Ascending aorta (tissue), 2 donors: ENCODE results near the gene SLC19A1. TPM values are rescaled to one million over a fixed set of nuclear protein-coding genes. Genes with fewer than 3 reads are reported as not detected.

Source experiments
- DNase-seq, 2 donors: peaks; one replicate each; pipeline ENCODE4 v3.0.0-alpha.2; 2019; ENCODE audit warnings: low spot score in 2 of 2
- H3K27ac ChIP-seq, 2 donors: fragments of 200-600 bp; sonication (generic); one replicate each; pipeline ENCODE4 v1.5.1; 2016 to 2017; ENCODE audit warnings: mild to moderate bottlenecking in 1 of 2
- H3K27me3 ChIP-seq: fragments of 200-600 bp; sonication (generic); one replicate; pipeline ENCODE4 v1.5.1; 2017
- H3K36me3 ChIP-seq, 2 donors: fragments of 200-600 bp; sonication (generic); one replicate each; pipeline ENCODE4 v1.5.1; 2016
- H3K4me1 ChIP-seq, 2 donors: fragments of 200-600 bp; sonication (generic); one replicate each; pipeline ENCODE4 v1.5.1; 2016 to 2017; ENCODE audit warnings: mild to moderate bottlenecking in 1 of 2
- H3K4me3 ChIP-seq, 2 donors: fragments of 200-600 bp; sonication (generic); one replicate each; pipeline ENCODE4 v1.5.1; 2016 to 2017; ENCODE audit warnings: mild to moderate bottlenecking in 1 of 2
- H3K9me3 ChIP-seq, 2 donors: fragments of 200-600 bp; sonication (generic); one replicate each; pipeline ENCODE4 v1.5.1; 2016
- intact Hi-C: fragments of 100-400 bp; cut with DNase I; formaldehyde crosslinking; loops from one replicate; pipeline ENCODE4 v1.15.1; 2023
- total RNA-seq: library from RNA; depleted of rRNA; stranded (reverse); fragments of >200 nt; gene quantifications from one replicate; pipeline ENCODE4 v1.1.0, GENCODE V29; 2016
- TF ChIP-seq, protein P1 (sequence below), 3 experiments: fragments of 200-600 bp in 2 of 3; fragments of 450-650 bp in 1 of 3; sonication (generic) in 2 of 3; IDR thresholded peaks; one replicate each; pipeline ENCODE4 v1.5.1; 2016 to 2019; ENCODE audit warnings: antibody characterized with exemption in 3 of 3, mild to moderate bottlenecking in 1 of 3, moderate library complexity in 1 of 3

Gene SLC19A1
- total RNA-seq, 1 donor from 2014 or later, result 8.4 TPM

DNA sequence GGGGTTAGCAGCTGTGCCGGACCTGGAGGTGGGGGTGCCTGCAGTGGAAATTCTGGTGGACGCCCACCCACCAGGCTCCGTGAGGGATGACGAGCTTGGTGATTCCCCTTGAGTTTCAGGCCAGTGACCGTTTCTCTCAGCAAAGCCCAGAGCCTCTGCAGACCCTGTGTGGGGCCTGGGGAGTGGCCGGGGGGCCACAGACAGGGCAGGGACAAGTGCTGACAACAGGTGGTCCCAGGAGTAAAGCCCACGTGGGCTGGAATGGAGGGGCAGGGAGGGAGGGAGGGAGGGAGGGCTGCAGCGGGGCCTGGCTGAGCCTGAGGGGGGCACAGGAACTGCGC lies 84.4 kb downstream of the SLC19A1 start:
- no peak for DNase-seq
- Histone ChIP-seq H3K4me1 (peaks cover 5 to 51% of the 10 kb centered on the region in 2 donors), H3K4me3 (peak overlapping the region in 1 of 2 donors; percentile 29)

DNA sequence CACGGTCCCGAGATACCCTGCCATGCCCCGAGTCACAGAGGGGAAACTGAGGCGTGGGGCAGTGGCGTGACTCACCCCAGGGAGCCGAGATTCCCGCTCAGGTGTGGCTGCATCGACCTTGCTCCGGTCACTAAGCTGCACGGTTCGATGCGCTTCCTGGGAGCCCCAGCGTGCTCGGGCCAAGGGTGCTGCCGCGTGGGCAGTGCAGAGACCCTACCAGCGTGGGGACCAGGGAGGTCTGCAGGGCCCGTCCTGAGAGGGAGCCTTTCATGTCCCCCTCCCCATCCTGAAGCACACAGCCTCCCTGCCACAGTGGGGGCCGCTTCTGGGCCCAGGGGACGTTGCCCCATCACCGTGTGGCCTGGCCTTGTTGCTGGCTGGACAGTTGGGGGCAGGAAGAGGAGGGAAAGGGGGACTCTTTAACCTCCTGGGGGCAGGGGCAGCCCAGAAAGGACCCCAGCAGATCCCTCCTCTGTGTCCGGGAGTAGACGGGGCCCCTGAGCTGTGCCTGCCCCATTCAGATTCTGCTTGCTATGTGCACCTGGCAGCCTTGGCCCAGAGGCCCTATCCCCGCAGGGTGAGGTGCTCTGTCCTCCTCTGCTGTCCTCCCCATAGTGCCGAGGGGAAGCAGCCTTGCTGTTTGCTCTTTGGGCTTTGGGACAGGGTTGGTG lies 84.9 kb downstream of the SLC19A1 start:
- Histone ChIP-seq H3K4me1 (peaks cover 5 to 51% of the 10 kb centered on the region in 2 donors), H3K27ac (peak overlapping the region; percentile 26 to 42), H3K9me3 (peaks cover 0 to 12% of the 10 kb centered on the region in 2 donors), H3K4me3 (peak overlapping the region in 1 of 2 donors; percentile 29), H3K36me3 (peaks cover 0 to 3% of the 10 kb centered on the region in 2 donors), H3K27me3 (no peaks in the 10 kb centered on the region)
- TF ChIP-seq, protein P1, sequence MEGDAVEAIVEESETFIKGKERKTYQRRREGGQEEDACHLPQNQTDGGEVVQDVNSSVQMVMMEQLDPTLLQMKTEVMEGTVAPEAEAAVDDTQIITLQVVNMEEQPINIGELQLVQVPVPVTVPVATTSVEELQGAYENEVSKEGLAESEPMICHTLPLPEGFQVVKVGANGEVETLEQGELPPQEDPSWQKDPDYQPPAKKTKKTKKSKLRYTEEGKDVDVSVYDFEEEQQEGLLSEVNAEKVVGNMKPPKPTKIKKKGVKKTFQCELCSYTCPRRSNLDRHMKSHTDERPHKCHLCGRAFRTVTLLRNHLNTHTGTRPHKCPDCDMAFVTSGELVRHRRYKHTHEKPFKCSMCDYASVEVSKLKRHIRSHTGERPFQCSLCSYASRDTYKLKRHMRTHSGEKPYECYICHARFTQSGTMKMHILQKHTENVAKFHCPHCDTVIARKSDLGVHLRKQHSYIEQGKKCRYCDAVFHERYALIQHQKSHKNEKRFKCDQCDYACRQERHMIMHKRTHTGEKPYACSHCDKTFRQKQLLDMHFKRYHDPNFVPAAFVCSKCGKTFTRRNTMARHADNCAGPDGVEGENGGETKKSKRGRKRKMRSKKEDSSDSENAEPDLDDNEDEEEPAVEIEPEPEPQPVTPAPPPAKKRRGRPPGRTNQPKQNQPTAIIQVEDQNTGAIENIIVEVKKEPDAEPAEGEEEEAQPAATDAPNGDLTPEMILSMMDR (IDR thresholded peaks at IDR 0.05), result no peak
- no peak for DNase-seq
- intact Hi-C loops, result no loop called here

More for the DNA sequence above, 84.4 kb downstream of the SLC19A1 start:
- Histone ChIP-seq H3K27me3 (no peaks in the 10 kb centered on the region), H3K27ac (peak overlapping the region; percentile 26 to 42), H3K9me3 (peaks cover 0 to 12% of the 10 kb centered on the region in 2 donors), H3K36me3 (peaks cover 0 to 3% of the 10 kb centered on the region in 2 donors)
- intact Hi-C loops, result no loop called here
- TF ChIP-seq, protein P1 (IDR thresholded peaks at IDR 0.05), result no peak

DNA sequence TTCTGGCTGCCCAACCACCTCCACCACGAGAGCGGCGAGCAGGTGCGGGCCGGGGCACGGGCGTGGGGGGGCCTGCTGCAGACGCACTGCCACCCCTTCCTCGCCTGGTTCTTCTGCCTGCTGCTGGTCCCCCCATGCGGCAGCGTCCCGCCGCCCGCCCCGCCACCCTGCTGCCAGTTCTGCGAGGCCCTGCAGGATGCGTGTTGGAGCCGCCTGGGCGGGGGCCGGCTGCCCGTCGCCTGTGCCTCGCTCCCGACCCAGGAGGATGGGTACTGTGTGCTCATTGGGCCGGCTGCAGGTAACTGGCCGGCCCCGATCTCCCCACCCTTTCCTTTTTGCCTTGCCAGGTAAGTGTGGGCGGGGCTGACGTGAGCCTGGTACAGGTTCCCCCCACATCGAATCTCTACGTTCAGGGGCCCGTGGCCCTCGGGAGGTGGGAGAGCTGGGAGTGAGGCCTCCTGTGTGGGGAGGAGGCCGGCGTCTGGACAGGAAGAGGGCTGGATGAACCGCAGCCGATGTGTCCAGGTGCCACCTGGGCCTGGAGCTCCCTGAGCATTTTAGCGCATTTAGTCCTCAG lies 85.6 kb downstream of the SLC19A1 start:
- intact Hi-C loops, result no loop called here
- Histone ChIP-seq H3K9me3 (peaks cover 0 to 5% of the 10 kb centered on the region in 2 donors), H3K36me3 (peaks cover 0 to 3% of the 10 kb centered on the region in 2 donors), H3K27ac (peak overlapping the region in 1 of 2 donors; percentile 5), H3K4me1 (peaks cover 5 to 51% of the 10 kb centered on the region in 2 donors), H3K27me3 (no peaks in the 10 kb centered on the region), H3K4me3 (peak overlapping the region in 1 of 2 donors; percentile 53)
- TF ChIP-seq, protein P1 (IDR thresholded peaks at IDR 0.05), result no peak
- no peak for DNase-seq

GRCh38 chr21:45455674-45456583 lies 86.3 kb downstream of the SLC19A1 start:
- intact Hi-C loops, result no loop called here
- DNase-seq, result no peak
- Histone ChIP-seq H3K4me1 (peaks cover 5 to 51% of the 10 kb centered on the region in 2 donors), H3K27ac (peak overlapping the region; percentile 29 to 35), H3K9me3 (no peaks in the 10 kb centered on the region), H3K27me3 (no peaks in the 10 kb centered on the region), H3K4me3 (peak overlapping the region; percentile 38 to 53), H3K36me3 (peaks cover 0 to 2% of the 10 kb centered on the region in 2 donors)
- TF ChIP-seq, protein P1 (IDR thresholded peaks at IDR 0.05), result no peak

- intact Hi-C loops, result no loop called here
- DNase-seq, result no peak
- H3K4me1 ChIP-seq, result peaks cover 5 to 48% of the 10 kb centered on the region in 2 donors
- H3K36me3 ChIP-seq, result no peaks in the 10 kb centered on the region
- H3K27me3 ChIP-seq, result no peaks in the 10 kb centered on the region
- H3K9me3 ChIP-seq, result no peaks in the 10 kb centered on the region
- peak overlapping the region; percentile 38 to 53 for H3K4me3 ChIP-seq
- peak overlapping the region; percentile 29 to 35 for H3K27ac ChIP-seq
- TF ChIP-seq, protein P1 (IDR thresholded peaks at IDR 0.05), result no peak
Observed at GRCh38 chr21:45454926-45455673, 87.1 kb downstream of the SLC19A1 start.
